ENCODE data around the gene SYNE1.
"Not testable (repeated sequence)": the region's sequence is repeated elsewhere in the genome, so short reads cannot be mapped to it uniquely, and the experiment has no call there.

SYNE1 gene

GRCh38 chr6:152142105-152142504 is 495.1 kb downstream of the SYNE1 start:
- H4K91ac ChIP-seq (ENCODE audit: low read depth, low read length), result no peak overlapping the region
- H3K23ac ChIP-seq (ENCODE audit: low read length), result no peak overlapping the region
- no peaks in the 10 kb centered on the region for H3K4me1 ChIP-seq (ENCODE audit: control insufficient read depth in 1 of 2, insufficient read depth in 2 of 2, low read length in 2 of 2)
- no peak overlapping the region for H3K9ac ChIP-seq (ENCODE audit: low read length)
- H2AK5ac ChIP-seq (ENCODE audit: low read length), result no peak overlapping the region
- H3K27ac ChIP-seq (ENCODE audit: low read depth, low read length), result no peak overlapping the region
- DNase-seq, result no peak
- H3K4me3 ChIP-seq (ENCODE audit: low read depth, low read length), result no peak overlapping the region
- H2BK12ac ChIP-seq (ENCODE audit: low read length), result no peak overlapping the region
- H3K18ac ChIP-seq (ENCODE audit: low read length), result no peak overlapping the region
- H3K36me3 ChIP-seq (ENCODE audit: control insufficient read depth in 1 of 2, insufficient read depth in 2 of 2, low read length in 2 of 2), result peaks cover 0 to 2% of the 10 kb centered on the region in 2 experiments
- no peaks in the 10 kb centered on the region for H3K9me3 ChIP-seq (ENCODE audit: insufficient read depth, low read depth, low read length)
- no peak overlapping the region for H2BK120ac ChIP-seq (ENCODE audit: insufficient read depth, low read length, poor library complexity)
- no peak overlapping the region for H4K12ac ChIP-seq (ENCODE audit: low read depth, low read length)
- H3K14ac ChIP-seq (ENCODE audit: low read length), result no peak overlapping the region
- H3K27me3 ChIP-seq (ENCODE audit: insufficient read depth, low read length), result no peaks in the 10 kb centered on the region
- WGBS (ENCODE audit: extremely low coverage, insufficient coverage, insufficient read length), result no CpG with 5 or more reads among the region's 5 CpGs
- H4K8ac ChIP-seq (ENCODE audit: low read depth, low read length), result no peak overlapping the region
- H2BK5ac ChIP-seq (ENCODE audit: low read depth, low read length, poor library complexity), result no peak overlapping the region
- no peak overlapping the region for H3K4ac ChIP-seq (ENCODE audit: low read depth, low read length)
- no peaks in the 10 kb centered on the region for H3K79me1 ChIP-seq (ENCODE audit: low read length)
- no peak overlapping the region for H2AFZ ChIP-seq (ENCODE audit: insufficient read depth, low read length, poor library complexity)
- no peaks in the 10 kb centered on the region for H3K79me2 ChIP-seq (ENCODE audit: control insufficient read depth, insufficient read depth, low read length, poor library complexity)
- no peak overlapping the region for H3K4me2 ChIP-seq (ENCODE audit: low read length)

DNA sequence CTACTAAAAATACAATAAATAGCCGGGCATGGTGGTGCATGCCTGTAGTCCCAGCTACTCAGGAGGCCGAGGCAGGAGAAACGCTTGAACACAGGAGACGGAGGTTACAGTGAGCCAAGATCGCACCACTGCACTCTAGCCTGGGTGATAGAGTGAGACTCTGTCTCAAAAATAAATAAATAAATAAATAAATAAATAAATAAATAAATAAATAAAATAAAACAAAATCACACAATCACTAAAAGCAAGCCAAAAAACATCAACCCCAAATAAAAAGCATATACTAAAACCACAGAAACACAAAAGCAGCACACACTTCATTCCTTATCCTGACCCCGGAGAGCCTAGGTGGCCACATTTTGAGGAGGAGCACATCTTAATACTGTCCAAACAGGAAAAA is 498.8 kb downstream of the SYNE1 start:
- not testable (repeated sequence) for H3K36me3 ChIP-seq (ENCODE audit: control insufficient read depth in 1 of 2, insufficient read depth in 2 of 2, low read length in 2 of 2); H3K4me1 ChIP-seq (ENCODE audit: control insufficient read depth in 1 of 2, insufficient read depth in 2 of 2, low read length in 2 of 2); H2BK12ac ChIP-seq (ENCODE audit: low read length); H3K23ac ChIP-seq (ENCODE audit: low read length); H2AFZ ChIP-seq (ENCODE audit: insufficient read depth, low read length, poor library complexity); H2AK5ac ChIP-seq (ENCODE audit: low read length); DNase-seq; H4K8ac ChIP-seq (ENCODE audit: low read depth, low read length); H3K27me3 ChIP-seq (ENCODE audit: insufficient read depth, low read length); H3K9ac ChIP-seq (ENCODE audit: low read length); H3K79me2 ChIP-seq (ENCODE audit: control insufficient read depth, insufficient read depth, low read length, poor library complexity); H3K27ac ChIP-seq (ENCODE audit: low read depth, low read length); H3K9me3 ChIP-seq (ENCODE audit: insufficient read depth, low read depth, low read length); H3K4ac ChIP-seq (ENCODE audit: low read depth, low read length); H3K18ac ChIP-seq (ENCODE audit: low read length); H3K4me3 ChIP-seq (ENCODE audit: low read depth, low read length); H3K79me1 ChIP-seq (ENCODE audit: low read length); H2BK5ac ChIP-seq (ENCODE audit: low read depth, low read length, poor library complexity); H3K14ac ChIP-seq (ENCODE audit: low read length); H4K12ac ChIP-seq (ENCODE audit: low read depth, low read length); H4K91ac ChIP-seq (ENCODE audit: low read depth, low read length); H2BK120ac ChIP-seq (ENCODE audit: insufficient read depth, low read length, poor library complexity); H3K4me2 ChIP-seq (ENCODE audit: low read length)
- no CpG with 5 or more reads among the region's 6 CpGs for WGBS (ENCODE audit: extremely low coverage, insufficient coverage, insufficient read length)

- H3K4me3 ChIP-seq (ENCODE audit: low read depth, low read length), result no peak overlapping the region
- H2AFZ ChIP-seq (ENCODE audit: insufficient read depth, low read length, poor library complexity), result no peak overlapping the region
- H3K36me3 ChIP-seq (ENCODE audit: control insufficient read depth in 1 of 2, insufficient read depth in 2 of 2, low read length in 2 of 2), result no peaks in the 10 kb centered on the region
- no peaks in the 10 kb centered on the region for H3K4me1 ChIP-seq (ENCODE audit: control insufficient read depth in 1 of 2, insufficient read depth in 2 of 2, low read length in 2 of 2)
- H2BK5ac ChIP-seq (ENCODE audit: low read depth, low read length, poor library complexity), result no peak overlapping the region
- no CpG with 5 or more reads among the region's 8 CpGs for WGBS (ENCODE audit: extremely low coverage, insufficient coverage, insufficient read length)
- no peak for DNase-seq
- H3K18ac ChIP-seq (ENCODE audit: low read length), result no peak overlapping the region
- no peak overlapping the region for H2BK120ac ChIP-seq (ENCODE audit: insufficient read depth, low read length, poor library complexity)
- H3K23ac ChIP-seq (ENCODE audit: low read length), result no peak overlapping the region
- H4K91ac ChIP-seq (ENCODE audit: low read depth, low read length), result no peak overlapping the region
- no peak overlapping the region for H2BK12ac ChIP-seq (ENCODE audit: low read length)
- no peak overlapping the region for H3K9ac ChIP-seq (ENCODE audit: low read length)
- no peaks in the 10 kb centered on the region for H3K79me2 ChIP-seq (ENCODE audit: control insufficient read depth, insufficient read depth, low read length, poor library complexity)
- H3K27ac ChIP-seq (ENCODE audit: low read depth, low read length), result no peak overlapping the region
- H3K27me3 ChIP-seq (ENCODE audit: insufficient read depth, low read length), result no peaks in the 10 kb centered on the region
- H4K12ac ChIP-seq (ENCODE audit: low read depth, low read length), result no peak overlapping the region
- no peaks in the 10 kb centered on the region for H3K9me3 ChIP-seq (ENCODE audit: insufficient read depth, low read depth, low read length)
- H3K14ac ChIP-seq (ENCODE audit: low read length), result no peak overlapping the region
- H3K4ac ChIP-seq (ENCODE audit: low read depth, low read length), result no peak overlapping the region
- no peak overlapping the region for H3K4me2 ChIP-seq (ENCODE audit: low read length)
- no peak overlapping the region for H2AK5ac ChIP-seq (ENCODE audit: low read length)
- no peak overlapping the region for H4K8ac ChIP-seq (ENCODE audit: low read depth, low read length)
- no peaks in the 10 kb centered on the region for H3K79me1 ChIP-seq (ENCODE audit: low read length)
These were observed 500.7 kb downstream of the SYNE1 start for GRCh38 chr6:152136449-152136825.

- Histone ChIP-seq H3K79me1 (ENCODE audit: low read length) (no peaks in the 10 kb centered on the region), H2BK120ac (ENCODE audit: insufficient read depth, low read length, poor library complexity) (no peak overlapping the region), H2AFZ (ENCODE audit: insufficient read depth, low read length, poor library complexity) (no peak overlapping the region), H3K4ac (ENCODE audit: low read depth, low read length) (no peak overlapping the region), H3K23ac (ENCODE audit: low read length) (no peak overlapping the region), H3K27me3 (ENCODE audit: insufficient read depth, low read length) (no peaks in the 10 kb centered on the region), H3K36me3 (ENCODE audit: control insufficient read depth in 1 of 2, insufficient read depth in 2 of 2, low read length in 2 of 2) (no peaks in the 10 kb centered on the region), H2BK12ac (ENCODE audit: low read length) (no peak overlapping the region), H3K14ac (ENCODE audit: low read length) (no peak overlapping the region), H3K27ac (ENCODE audit: low read depth, low read length) (no peak overlapping the region), H3K79me2 (ENCODE audit: control insufficient read depth, insufficient read depth, low read length, poor library complexity) (no peaks in the 10 kb centered on the region), H3K9me3 (ENCODE audit: insufficient read depth, low read depth, low read length) (no peaks in the 10 kb centered on the region), H3K4me3 (ENCODE audit: low read depth, low read length) (no peak overlapping the region), H3K18ac (ENCODE audit: low read length) (no peak overlapping the region), H3K9ac (ENCODE audit: low read length) (no peak overlapping the region), H4K8ac (ENCODE audit: low read depth, low read length) (no peak overlapping the region), H3K4me2 (ENCODE audit: low read length) (no peak overlapping the region), H4K91ac (ENCODE audit: low read depth, low read length) (no peak overlapping the region), H2AK5ac (ENCODE audit: low read length) (no peak overlapping the region), H2BK5ac (ENCODE audit: low read depth, low read length, poor library complexity) (no peak overlapping the region), H4K12ac (ENCODE audit: low read depth, low read length) (no peak overlapping the region), H3K4me1 (ENCODE audit: control insufficient read depth in 1 of 2, insufficient read depth in 2 of 2, low read length in 2 of 2) (no peaks in the 10 kb centered on the region)
- no peak for DNase-seq
- WGBS (ENCODE audit: extremely low coverage, insufficient coverage, insufficient read length), result no CpG with 5 or more reads among the region's 8 CpGs
These were observed 501.3 kb downstream of the SYNE1 start for GRCh38 chr6:152135755-152136448.

All from trophoblast cell (in vitro differentiated cells and primary cell).